Activated B cell treated with CpG ODN at 0.5 μM for 24 hours (primary cell): Measurements from ENCODE around the gene LGR6. TPM values are rescaled to one million over a fixed set of nuclear protein-coding genes. Genes with fewer than 3 reads are reported as not detected.
"Not testable (repeated sequence)": the region's sequence is repeated elsewhere in the genome, so short reads cannot be mapped to it uniquely, and the experiment has no call there.

Source experiments
- ATAC-seq: fragments of 200-7000 bp; cut with Tn5 transposase; one replicate; pipeline ENCODE4 v1.10.0; 2021; ENCODE audit warnings: low read depth, mild to moderate bottlenecking, moderate library complexity
- CTCF ChIA-PET: fragments of 350-600 bp; sonication (Branson Sonifier 250); formaldehyde crosslinking; loops from one replicate; lab custom pipeline; 2021; ENCODE audit warnings: antibody characterized with exemption; lab: Charles Lee
- POLR2A ChIA-PET: fragments of 350-600 bp; sonication (Branson Sonifier 250); formaldehyde crosslinking; loops from one replicate; lab custom pipeline; 2021; ENCODE audit warnings: antibody characterized with exemption; lab: Charles Lee
- DNase-seq: peaks from one replicate; pipeline ENCODE4 v3.0.0; 2022
- H3K27ac Mint-ChIP-seq: one replicate; pipeline ENCODE4 v1.8.0; 2020; ENCODE audit warnings: mixed read lengths
- H3K27me3 Mint-ChIP-seq: one replicate; pipeline ENCODE4 v1.8.0; 2021; ENCODE audit warnings: mixed read lengths
- H3K36me3 Mint-ChIP-seq: one replicate; pipeline ENCODE4 v1.8.0; 2021; ENCODE audit warnings: low read depth, mixed read lengths
- H3K4me1 Mint-ChIP-seq: one replicate; pipeline ENCODE4 v1.8.0; 2021; ENCODE audit warnings: mixed read lengths
- H3K4me3 Mint-ChIP-seq: one replicate; pipeline ENCODE4 v1.8.0; 2020; ENCODE audit warnings: mild to moderate bottlenecking, mixed read lengths
- H3K9me3 Mint-ChIP-seq: one replicate; pipeline ENCODE4 v1.8.0; 2020; ENCODE audit warnings: mixed read lengths
- CTCF ChIP-seq: fragments of 200-600 bp; IDR thresholded peaks from one replicate; pipeline ENCODE4 v1.8.0; 2022; ENCODE audit warnings: antibody characterized with exemption, mild to moderate bottlenecking
- intact Hi-C: fragments of 100-400 bp; cut with micrococcal nuclease; formaldehyde crosslinking; loops from one replicate; pipeline ENCODE4 v1.15.1; 2024
- total RNA-seq: library from RNA; stranded (reverse); gene quantifications from 2 replicates; pipeline ENCODE4 v1.2.3, GENCODE V29; 2022

The LGR6 gene
- total RNA-seq, 1 donor from 2014 or later = not detected

GRCh38 chr1:202238914-202239313, 45.3 kb downstream of the LGR6 start:
- TF ChIP-seq CTCF = no peak
- Mint-ChIP-seq H3K4me1 (no peaks in the 10 kb centered on the region), H3K27me3 (peaks cover 26% of the 10 kb centered on the region), H3K9me3 (no peaks in the 10 kb centered on the region), H3K4me3 (no peak overlapping the region), H3K27ac (no peak overlapping the region), H3K36me3 (no peaks in the 10 kb centered on the region)
- intact Hi-C loops = no loop called here
- ChIA-PET CTCF (no interaction called here), POLR2A (no interaction called here)
- DNase-seq (no peak), ATAC-seq (no peak)

GRCh38 chr1:202240226-202240625, 46.6 kb downstream of the LGR6 start:
- CTCF ChIA-PET, ATAC-seq, H3K4me3 Mint-ChIP-seq, H3K36me3 Mint-ChIP-seq, H3K4me1 Mint-ChIP-seq, H3K27ac Mint-ChIP-seq, DNase-seq, H3K9me3 Mint-ChIP-seq, POLR2A ChIA-PET, intact Hi-C loops: not testable (repeated sequence)
- peaks cover 26% of the 10 kb centered on the region for H3K27me3 Mint-ChIP-seq

- H3K27ac Mint-ChIP-seq = no peak overlapping the region
- peaks cover 25% of the 10 kb centered on the region for H3K27me3 Mint-ChIP-seq
- H3K36me3 Mint-ChIP-seq = no peaks in the 10 kb centered on the region
- TF ChIP-seq CTCF = no peak
- ChIA-PET CTCF (no interaction called here), POLR2A (no interaction called here)
- H3K9me3 Mint-ChIP-seq = no peaks in the 10 kb centered on the region
- H3K4me1 Mint-ChIP-seq = peaks cover 2% of the 10 kb centered on the region
- DNase-seq = no peak
- intact Hi-C loops = no loop called here
- no peak for ATAC-seq
- H3K4me3 Mint-ChIP-seq = no peak overlapping the region
These were observed 47.4 kb downstream of the LGR6 start for GRCh38 chr1:202240956-202241355.

- H3K4me1 Mint-ChIP-seq = peaks cover 2% of the 10 kb centered on the region
- no peak for TF ChIP-seq CTCF
- intact Hi-C loops = no loop called here
- H3K9me3 Mint-ChIP-seq = no peaks in the 10 kb centered on the region
- no peak overlapping the region for H3K27ac Mint-ChIP-seq
- no peak for DNase-seq
- no peaks in the 10 kb centered on the region for H3K36me3 Mint-ChIP-seq
- peaks cover 20% of the 10 kb centered on the region for H3K27me3 Mint-ChIP-seq
- no peak overlapping the region for H3K4me3 Mint-ChIP-seq
- POLR2A ChIA-PET = no interaction called here
- ATAC-seq = no peak
- CTCF ChIA-PET = interaction anchor here (0.9 kb wide), 1 partner anchor 49 kb away, joined by 3 read pairs; the partner anchor contains the start of gene LGR6
These were observed 47.9 kb downstream of the LGR6 start for GRCh38 chr1:202241376-202242079.

GRCh38 chr1:202242080-202242419, 48.5 kb downstream of the LGR6 start:
- H3K27ac Mint-ChIP-seq = no peak overlapping the region
- no peak overlapping the region for H3K4me3 Mint-ChIP-seq
- H3K9me3 Mint-ChIP-seq = no peaks in the 10 kb centered on the region
- ChIA-PET POLR2A (no interaction called here), CTCF (interaction anchor here (0.9 kb wide), 1 partner anchor 49 kb away, joined by 3 read pairs; the partner anchor contains the start of gene LGR6)
- ATAC-seq = no peak
- no peak for DNase-seq
- H3K4me1 Mint-ChIP-seq = peaks cover 2% of the 10 kb centered on the region
- intact Hi-C loops = no loop called here
- H3K36me3 Mint-ChIP-seq = no peaks in the 10 kb centered on the region
- H3K27me3 Mint-ChIP-seq = peaks cover 16% of the 10 kb centered on the region
- no peak for TF ChIP-seq CTCF
